WTC11 (cell line): ENCODE measurements around the gene SELENOP.

Experiments
- AR ChIP-seq: fragments of 250-450 bp; sonication (Bioruptor Pico); IDR thresholded peaks from 2 replicates; pipeline ENCODE4 v1.9.0; 2021; ENCODE audit warnings: mild to moderate bottlenecking
- CREM ChIP-seq: sonication (generic); formaldehyde crosslinking; IDR thresholded peaks from 2 replicates; pipeline ENCODE4 v1.8.1; 2022; ENCODE audit warnings: mild to moderate bottlenecking, missing genetic modification reagents, moderate library complexity
- CTCF ChIP-seq: fragments of 200-600 bp; IDR thresholded peaks from 2 replicates; pipeline ENCODE4 v1.8.0; 2022; ENCODE audit warnings: antibody characterized with exemption
- E2F5 ChIP-seq: sonication (generic); formaldehyde crosslinking; IDR thresholded peaks from 2 replicates; pipeline ENCODE4 v1.8.1; 2022; ENCODE audit warnings: mild to moderate bottlenecking, moderate library complexity, missing genetic modification reagents
- ELF4 ChIP-seq: sonication (generic); formaldehyde crosslinking; IDR thresholded peaks from 2 replicates; pipeline ENCODE4 v1.8.1; 2022; ENCODE audit warnings: low read depth, mild to moderate bottlenecking, moderate library complexity, missing genetic modification reagents
- ETV6 ChIP-seq: sonication (generic); formaldehyde crosslinking; IDR thresholded peaks from 2 replicates; pipeline ENCODE4 v1.8.1; 2022; ENCODE audit warnings: mild to moderate bottlenecking, missing genetic modification reagents
- FOXJ3 ChIP-seq: sonication (generic); formaldehyde crosslinking; IDR thresholded peaks from 2 replicates; pipeline ENCODE4 v1.9.0; 2021; ENCODE audit warnings: missing genetic modification reagents, mild to moderate bottlenecking, borderline replicate concordance
- GTF2I ChIP-seq: fragments of 250-450 bp; sonication (Bioruptor Pico); conservative IDR thresholded peaks from 2 replicates; pipeline ENCODE4 v1.4.0; 2021; ENCODE audit warnings: mild to moderate bottlenecking
- NFYB ChIP-seq: sonication (generic); formaldehyde crosslinking; conservative IDR thresholded peaks from 2 replicates; pipeline ENCODE4 v1.8.0; 2022; ENCODE audit warnings: low read depth, missing genetic modification reagents
- NR2C2 ChIP-seq: sonication (generic); formaldehyde crosslinking; IDR thresholded peaks from 2 replicates; pipeline ENCODE4 v1.8.0; 2022; ENCODE audit warnings: mild to moderate bottlenecking, missing genetic modification reagents
- SP1 ChIP-seq: sonication (generic); formaldehyde crosslinking; conservative IDR thresholded peaks from 2 replicates; pipeline ENCODE4 v1.8.1; 2022; ENCODE audit warnings: missing genetic modification reagents
- USF1 ChIP-seq: sonication (generic); formaldehyde crosslinking; IDR thresholded peaks from 2 replicates; pipeline ENCODE4 v1.8.0; 2022; ENCODE audit warnings: mild to moderate bottlenecking, missing genetic modification reagents
- ZNF121 ChIP-seq: sonication (generic); formaldehyde crosslinking; IDR thresholded peaks from 2 replicates; pipeline ENCODE4 v1.8.0; 2023; ENCODE audit warnings: missing genetic modification reagents

- TF ChIP-seq E2F5 (CRISPR knock-in tag) (no peak), CTCF (no peak), USF1 (CRISPR knock-in tag) (no peak), ETV6 (CRISPR knock-in tag) (no peak), CREM (CRISPR knock-in tag) (no peak), NFYB (CRISPR knock-in tag) (no peak), AR (no peak), FOXJ3 (CRISPR knock-in tag) (no peak), GTF2I (CRISPR knock-in tag) (no peak), NR2C2 (no peak), SP1 (CRISPR knock-in tag) (no peak), ELF4 (no peak), ZNF121 (CRISPR knock-in tag) (no peak)
Observed at GRCh38 chr5:42839196-42839595, 27.5 kb upstream of the SELENOP start.
